Stimulated activated CD4-positive, alpha-beta T cell treated with anti-CD3 and anti-CD28 coated beads, Interleukin-4, amount 100 ng/mL, for 24 hours (primary cell): ENCODE results near the gene PUS1.
A peak's percentile ranks its signal among the peaks of the same experiment; 100 is the strongest.
"Not testable (repeated sequence)": the region's sequence is repeated elsewhere in the genome, so short reads cannot be mapped to it uniquely, and the experiment has no call there.

Experiments
- DNase-seq: peaks from one replicate; pipeline ENCODE4 v3.0.0-alpha.2; 2020

PUS1 gene

DNA sequence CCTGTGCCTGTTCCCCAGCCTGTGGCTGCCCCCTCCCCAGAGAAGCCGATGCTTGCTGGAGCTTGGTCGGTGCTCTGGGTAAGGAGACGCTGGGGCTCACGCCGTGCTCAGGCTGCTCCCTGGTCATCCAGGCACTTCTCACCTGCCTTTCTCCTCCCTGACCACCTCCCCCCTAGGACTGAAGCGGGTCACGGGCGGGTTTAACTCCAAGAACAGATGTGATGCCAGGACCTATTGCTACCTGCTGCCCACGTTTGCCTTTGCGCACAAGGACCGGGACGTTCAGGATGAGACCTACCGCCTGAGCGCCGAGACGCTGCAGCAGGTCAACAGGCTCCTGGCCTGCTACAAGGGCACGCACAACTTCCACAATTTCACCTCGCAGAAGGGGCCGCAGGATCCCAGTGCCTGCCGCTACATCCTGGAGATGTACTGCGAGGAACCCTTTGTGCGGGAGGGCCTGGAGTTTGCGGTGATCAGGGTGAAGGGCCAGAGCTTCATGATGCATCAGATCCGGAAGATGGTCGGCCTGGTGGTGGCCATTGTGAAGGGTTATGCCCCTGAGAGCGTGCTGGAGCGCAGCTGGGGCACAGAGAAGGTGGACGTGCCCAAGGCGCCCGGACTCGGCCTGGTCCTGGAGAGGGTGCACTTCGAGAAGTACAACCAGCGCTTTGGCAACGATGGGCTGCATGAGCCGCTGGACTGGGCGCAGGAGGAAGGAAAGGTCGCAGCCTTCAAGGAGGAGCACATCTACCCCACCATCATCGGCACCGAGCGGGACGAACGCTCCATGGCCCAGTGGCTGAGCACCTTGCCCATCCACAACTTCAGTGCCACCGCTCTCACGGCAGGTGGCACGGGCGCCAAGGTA lies 12.3 kb downstream of the PUS1 start:
- DNase-seq = no peak

- no peak for DNase-seq
Observed at GRCh38 chr12:131941987-131942341, 12.9 kb downstream of the PUS1 start.

DNA sequence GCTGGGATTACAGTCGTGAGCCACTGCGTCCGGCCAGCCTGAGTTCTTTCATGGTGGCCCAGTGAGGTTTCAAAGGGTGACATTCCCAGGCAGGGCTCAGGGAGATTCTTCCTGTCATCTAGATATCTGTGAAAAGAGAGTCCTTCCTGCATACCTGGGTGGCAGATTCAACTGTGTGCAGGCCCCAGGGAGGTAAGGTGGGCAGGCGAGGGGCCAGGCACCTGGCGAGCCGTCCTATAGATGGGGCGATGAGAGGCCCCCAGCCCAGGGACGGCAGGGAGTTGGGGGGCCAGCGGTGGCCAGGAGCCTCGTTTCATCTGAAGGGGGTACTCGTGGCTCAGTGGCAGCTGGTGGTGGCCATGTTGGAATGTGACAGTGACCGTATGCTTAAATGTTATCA lies 13.6 kb downstream of the PUS1 start:
- DNase-seq = no peak

DNA sequence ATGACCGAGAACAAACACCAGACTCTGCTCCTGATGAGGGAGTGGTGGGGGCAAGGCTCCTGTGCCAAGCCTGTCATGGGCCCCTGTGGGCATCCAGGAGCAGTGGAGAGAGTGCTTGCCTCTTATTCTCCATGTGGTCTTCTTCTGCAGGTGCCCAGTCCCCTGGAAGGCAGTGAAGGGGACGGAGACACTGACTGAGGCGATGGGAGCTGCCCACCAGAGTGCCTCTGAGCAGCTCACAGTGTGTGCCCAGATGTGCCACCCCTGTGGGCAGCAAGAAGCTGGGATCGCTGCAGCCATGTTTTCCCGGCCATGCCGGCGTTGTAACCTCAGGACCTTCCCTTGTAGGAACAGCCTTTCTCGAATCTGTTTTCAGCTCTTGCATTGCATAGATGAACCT lies 14.3 kb downstream of the PUS1 start:
- no peak for DNase-seq

DNA sequence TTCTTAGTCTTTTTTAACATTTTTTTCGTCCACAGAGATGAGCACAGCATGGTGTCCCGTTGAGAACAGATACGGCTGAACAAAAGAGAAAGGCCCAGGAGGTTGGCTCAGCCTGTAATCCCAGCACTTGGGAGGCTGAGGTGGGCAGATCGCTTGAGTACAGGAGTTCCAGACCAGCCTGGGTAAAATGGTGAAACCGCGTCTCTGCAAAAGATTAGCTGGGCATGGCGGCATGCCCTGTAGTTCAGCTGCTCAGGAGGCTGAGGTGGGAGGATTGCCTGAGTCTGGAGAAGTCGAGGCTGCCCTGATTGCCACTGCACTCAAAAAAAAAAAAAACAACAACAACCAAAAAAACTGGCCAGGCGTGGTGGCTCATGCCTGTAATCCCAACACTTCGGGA lies 14.8 kb downstream of the PUS1 start:
- no peak for DNase-seq

GRCh38 chr12:131944601-131945251 lies 15.7 kb downstream of the PUS1 start:
- no peak for DNase-seq

GRCh38 chr12:131946757-131947156 lies 17.7 kb downstream of the PUS1 start:
- DNase-seq = no peak

DNA sequence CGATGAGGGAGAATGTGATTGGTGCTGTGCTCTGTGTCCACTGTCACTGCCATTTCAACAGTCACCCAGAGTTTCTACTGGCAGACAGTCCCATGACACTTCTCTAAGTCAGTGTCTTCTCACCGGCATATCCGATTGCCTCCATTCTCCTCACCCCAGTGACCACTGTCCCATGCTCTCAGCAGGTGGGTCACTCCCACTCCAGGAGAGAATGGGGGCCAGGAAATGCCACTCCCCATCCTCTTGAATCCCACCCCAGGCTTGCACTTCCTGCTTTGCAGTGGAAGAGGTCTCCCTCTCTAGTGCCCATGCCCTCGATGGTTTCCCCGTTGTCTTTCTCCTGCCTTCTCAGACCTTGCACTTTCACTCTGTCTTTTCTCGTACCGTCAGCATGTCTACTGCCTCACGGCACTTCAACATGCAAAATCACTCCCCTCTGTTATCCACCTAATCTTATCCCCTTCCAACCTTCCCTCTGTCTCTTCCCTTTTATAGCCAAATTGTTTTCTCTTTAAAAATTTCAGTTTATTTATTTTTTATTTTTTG lies 18.5 kb downstream of the PUS1 start:
- DNase-seq = no peak

DNA sequence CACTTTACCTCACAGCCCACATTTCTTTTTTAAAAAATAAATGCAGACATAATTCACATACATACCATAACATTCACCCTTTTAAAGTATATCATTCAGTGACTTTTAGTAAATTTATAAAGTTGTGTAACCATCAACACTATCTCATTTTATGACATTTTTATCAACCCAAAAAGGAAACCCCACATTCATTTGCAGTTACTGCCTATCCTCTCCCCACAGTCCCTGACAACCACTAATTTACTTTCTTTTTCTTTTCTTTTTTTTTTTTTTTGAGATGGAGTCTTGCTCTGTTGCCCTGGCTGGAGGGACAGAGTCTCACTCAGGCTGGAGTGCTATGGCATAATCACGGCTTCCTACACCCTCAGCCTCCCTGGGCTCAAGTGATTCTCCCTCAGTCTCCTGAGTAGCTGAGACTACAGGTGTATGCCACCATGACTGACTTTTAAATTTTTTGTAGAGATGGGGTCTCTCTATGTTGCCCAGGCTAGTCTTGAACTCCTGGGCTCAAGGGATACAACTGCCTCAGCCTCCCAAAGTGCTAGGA lies 19.2 kb downstream of the PUS1 start:
- DNase-seq = no peak

DNA sequence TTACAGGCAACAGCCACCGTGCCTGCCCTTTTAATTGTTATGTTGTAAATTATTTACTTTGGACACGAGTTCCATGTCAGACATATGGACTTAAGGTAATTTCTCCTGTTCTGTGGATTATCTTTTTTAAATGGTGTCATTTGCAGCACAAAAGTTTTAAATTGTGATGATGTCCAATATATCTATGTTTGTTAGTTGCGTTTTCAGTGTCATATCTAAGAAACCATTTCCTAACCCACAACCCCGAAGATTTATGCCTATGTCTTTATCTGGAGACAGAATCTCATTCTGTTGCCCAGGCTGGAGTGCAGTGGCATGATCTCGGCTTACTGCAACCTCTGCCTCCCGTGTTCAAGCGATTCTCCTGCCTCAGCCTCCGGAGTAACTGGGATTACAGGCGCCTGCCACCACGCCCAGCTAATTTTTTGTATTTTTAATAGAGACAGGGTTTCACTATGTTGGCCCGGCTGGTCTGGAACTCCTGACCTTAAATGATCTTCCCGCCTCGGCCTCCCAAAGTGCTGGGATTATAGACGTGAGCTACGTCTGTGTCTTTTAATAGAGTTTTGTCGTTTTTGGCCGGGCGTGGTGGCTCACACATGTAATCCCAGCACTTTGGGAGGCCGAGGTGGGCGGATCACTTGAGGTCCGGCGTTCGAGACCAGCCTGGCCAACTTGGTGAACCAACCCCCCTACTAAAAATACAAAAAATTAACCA lies 19.8 kb downstream of the PUS1 start:
- not testable (repeated sequence) for DNase-seq

- peak; percentile 93 for DNase-seq
Observed at GRCh38 chr12:131949431-131950181, 20.5 kb downstream of the PUS1 start, which contains the start of gene EP400. Gene EP400, plus strand, starts transcription at chr12:131949942. Its CDS starts 10,678 bp downstream, at chr12:131960620.

DNA sequence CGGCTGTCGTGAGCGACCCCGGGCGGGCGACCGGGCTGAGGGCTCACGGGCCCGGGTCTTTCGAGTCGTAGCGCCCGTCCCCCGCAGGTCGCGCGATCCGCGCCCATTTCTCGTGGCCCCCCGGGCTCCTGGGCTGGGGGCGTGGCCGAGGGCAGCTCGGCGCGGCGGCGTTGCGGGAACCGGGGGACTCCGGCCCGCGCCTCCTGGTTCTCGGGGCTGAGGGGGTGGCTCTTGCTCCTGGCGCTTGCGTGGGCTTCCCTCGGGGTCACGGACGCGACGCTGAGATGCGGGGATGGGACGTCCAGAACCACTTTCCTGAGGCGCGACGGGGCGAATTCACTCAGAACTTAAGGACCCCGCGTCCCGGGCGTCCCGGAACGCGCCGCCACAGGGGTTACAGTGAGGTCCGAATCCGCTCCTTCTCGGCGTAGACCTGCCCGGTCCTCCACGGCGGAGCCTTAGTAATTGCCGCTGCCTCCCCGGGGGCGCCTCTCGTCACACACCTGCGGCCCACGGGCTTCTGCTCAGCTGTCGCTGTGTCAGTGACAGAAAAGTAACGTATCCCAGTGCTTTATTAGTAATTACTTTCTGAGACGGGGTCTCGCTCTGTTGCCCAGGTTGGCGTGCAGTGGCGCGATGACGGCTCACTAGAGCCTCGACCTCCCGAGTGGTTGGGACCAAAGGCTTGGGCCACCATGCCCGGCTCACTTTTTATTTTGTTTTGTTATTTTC lies 21.3 kb downstream of the PUS1 start:
- DNase-seq = peak; percentile 37

GRCh38 chr12:131953810-131954209 lies 24.7 kb downstream of the PUS1 start:
- not testable (repeated sequence) for DNase-seq

DNA sequence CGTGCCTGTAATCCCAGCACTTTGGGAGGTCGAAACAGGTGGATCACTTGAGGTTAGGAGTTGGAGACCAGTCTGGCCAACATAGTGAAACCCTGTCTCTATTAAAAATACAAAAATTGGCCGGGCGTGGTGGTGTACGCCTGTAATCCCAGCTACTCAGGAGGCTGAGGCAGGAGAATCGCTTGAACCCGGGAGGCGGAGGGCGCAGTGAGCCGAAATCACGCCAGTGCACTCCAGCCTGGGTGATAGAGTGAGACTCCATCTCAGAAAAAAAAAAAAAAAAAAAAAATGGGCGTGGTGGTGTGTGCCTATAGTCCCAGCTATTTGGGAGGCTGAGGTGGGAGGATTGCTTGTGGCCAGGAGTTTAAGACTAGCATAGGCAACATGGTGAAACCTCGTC lies 25.4 kb downstream of the PUS1 start:
- not testable (repeated sequence) for DNase-seq

DNA sequence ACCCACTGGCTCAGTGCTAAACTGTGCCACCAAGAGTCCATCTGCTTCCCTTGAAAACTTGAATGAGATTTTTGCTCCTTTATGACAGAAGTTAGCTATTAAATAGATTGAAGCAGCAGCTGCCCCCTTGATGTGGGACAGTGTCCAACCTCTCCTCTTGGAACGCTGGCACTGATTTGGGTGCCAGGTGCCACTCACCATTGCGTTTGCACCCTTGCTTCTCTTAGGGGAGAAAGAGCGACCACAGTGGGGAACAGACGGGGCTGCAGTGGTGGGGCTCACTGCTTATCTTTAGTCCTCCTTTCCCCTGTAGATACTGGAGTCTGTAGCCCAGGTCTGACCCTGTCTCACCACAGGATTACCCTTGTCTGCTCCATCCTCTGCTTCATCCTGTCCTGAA lies 30.0 kb downstream of the PUS1 start:
- no peak for DNase-seq

DNA sequence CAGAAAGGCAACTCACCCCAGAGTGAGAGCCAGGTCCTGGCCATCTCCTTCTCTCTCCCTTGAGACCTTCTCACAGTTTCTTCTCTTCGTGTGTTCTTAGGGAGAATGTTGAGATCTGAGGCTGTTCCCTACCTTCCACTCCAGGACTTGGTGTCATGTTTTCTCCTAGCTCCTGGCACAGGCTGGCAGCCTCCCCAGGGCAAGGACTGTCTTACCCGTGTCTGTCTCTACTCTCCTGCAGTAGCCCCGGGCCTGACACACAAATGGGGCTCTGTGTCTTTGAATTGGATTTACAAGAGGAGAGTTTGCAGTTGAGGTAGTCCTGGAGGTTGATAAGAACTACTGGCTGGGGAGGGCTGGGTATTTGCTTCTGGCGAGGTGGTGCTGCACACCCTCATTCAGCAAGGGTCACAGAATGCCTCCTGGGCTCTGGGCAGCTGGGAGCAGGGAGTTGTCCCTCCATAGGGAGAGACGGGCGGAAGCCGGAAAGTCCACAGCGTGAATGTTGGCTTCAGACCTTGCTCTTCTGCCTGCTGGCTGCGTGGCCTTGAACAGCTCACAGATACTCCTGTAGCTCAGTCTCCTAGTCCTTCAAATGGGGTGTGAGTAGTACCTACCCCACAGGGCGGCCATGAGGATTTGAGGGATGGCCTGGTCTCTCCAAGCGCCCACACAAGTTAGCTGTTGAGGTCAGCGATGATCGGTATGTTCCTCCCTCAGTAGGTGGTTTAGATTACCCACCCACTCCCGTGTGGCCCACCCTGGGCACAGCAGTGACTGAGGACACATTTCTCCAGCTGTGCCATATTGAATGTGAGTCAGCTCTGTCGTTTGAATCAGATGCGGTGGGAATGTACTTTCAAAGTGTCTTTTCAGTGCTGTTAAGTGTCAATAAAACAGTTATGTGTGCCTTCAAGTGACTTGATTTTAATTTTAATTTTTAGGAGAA lies 30.8 kb downstream of the PUS1 start:
- DNase-seq = no peak

GRCh38 chr12:131960590-131961325 lies 31.7 kb downstream of the PUS1 start:
- DNase-seq = not testable (repeated sequence)

- not testable (repeated sequence) for DNase-seq
Observed at GRCh38 chr12:131961328-131961727, 32.3 kb downstream of the PUS1 start.

GRCh38 chr12:131962069-131962468 lies 33.0 kb downstream of the PUS1 start:
- no peak for DNase-seq

DNA sequence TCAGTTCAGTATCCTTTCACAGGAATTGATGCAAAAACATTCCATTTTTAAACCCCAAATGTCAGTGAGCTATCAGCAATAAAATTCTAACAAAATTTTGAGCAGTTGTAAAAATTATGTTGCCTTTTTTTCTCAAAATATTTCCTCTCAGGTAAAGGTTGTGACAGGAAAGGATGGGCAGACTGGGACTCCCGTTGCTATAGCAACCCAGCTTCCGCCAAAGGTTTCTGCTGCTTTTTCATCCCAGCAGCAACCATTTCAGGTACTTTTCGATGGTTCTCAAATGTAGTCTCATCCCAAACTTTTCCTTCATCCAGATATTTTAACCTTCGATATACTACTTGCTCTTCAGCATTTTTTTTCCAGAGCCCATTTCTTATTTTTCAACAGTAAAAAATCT lies 34.3 kb downstream of the PUS1 start:
- DNase-seq = no peak
